T-cell (primary cell): ENCODE results near the gene CALD1. TPM values are rescaled to one million over a fixed set of nuclear protein-coding genes. Genes with fewer than 3 reads are reported as not detected.

Experiments used
- ATAC-seq, 4 experiments: fragments of 200-7000 bp in 3 of 4; fragments of 150-1000 bp in 1 of 4; cut with Tn5 transposase; replicated peaks in 1 of 4; 1 replicate in 3 of 4; 2 replicates in 1 of 4; pipeline ENCODE4 v1.10.0; 2021; ENCODE audit warnings: moderate library complexity in 3 of 4, mild to moderate bottlenecking in 2 of 4, moderate number of reproducible peaks in 1 of 4
- CTCF ChIA-PET, 2 donors: fragments of 300-600 bp; sonication (Branson Sonifier 250); formaldehyde crosslinking; loops; one replicate each; lab custom pipeline; 2022; ENCODE audit warnings: antibody characterized with exemption in 2 of 2; lab: Charles Lee
- POLR2A ChIA-PET, 2 donors: fragments of 300-600 bp; sonication (Branson Sonifier 250); formaldehyde crosslinking; loops; one replicate each; lab custom pipeline; 2022; ENCODE audit warnings: antibody characterized with exemption in 2 of 2; lab: Charles Lee
- DNase-seq, 35 experiments: peaks; one replicate each; pipeline versions ENCODE4 v3.0.0 to v3.0.0-alpha.2; 2013 to 2023
- H3K27ac ChIP-seq: one replicate; pipeline ENCODE4 v1.5.1; 2013; ENCODE audit warnings: low read length
- H3K27me3 ChIP-seq, 2 experiments: replicated peaks in 1 of 2; 1 replicate in 1 of 2; 2 replicates in 1 of 2; pipeline versions ENCODE4 v1.6.1 to v1.7.0; 2013; ENCODE audit warnings: low read length in 1 of 2, mixed read lengths in 1 of 2; ENCODE audit not compliant: control insufficient read depth in 2 of 2, insufficient read depth in 2 of 2; ENCODE audit errors: extremely low read depth in 1 of 2
- H3K36me3 ChIP-seq, 2 donors: 1 replicate in 1 of 2; 2 replicates in 1 of 2; pipeline versions ENCODE4 v1.6.1 to v1.7.0; 2013; ENCODE audit warnings: low read length in 1 of 2; ENCODE audit not compliant: control insufficient read depth in 2 of 2, insufficient read depth in 1 of 2; ENCODE audit errors: extremely low read depth in 1 of 2
- H3K4me1 ChIP-seq, 2 experiments: 1 replicate in 1 of 2; 2 replicates in 1 of 2; pipeline versions ENCODE4 v1.6.1 to v1.7.0; 2013; ENCODE audit warnings: low read length in 2 of 2, mixed read lengths in 1 of 2; ENCODE audit not compliant: insufficient read depth in 2 of 2, control insufficient read depth in 1 of 2; ENCODE audit errors: extremely low read depth in 1 of 2
- H3K4me3 ChIP-seq, 2 donors: 1 replicate in 1 of 2; 2 replicates in 1 of 2; pipeline versions ENCODE4 v1.5.1 to v1.7.0; 2013; ENCODE audit warnings: mild to moderate bottlenecking in 2 of 2, low read length in 1 of 2, moderate library complexity in 1 of 2; ENCODE audit not compliant: control insufficient read depth in 1 of 2; ENCODE audit errors: extremely low read depth in 1 of 2
- H3K9me3 ChIP-seq: 2 replicates; pipeline ENCODE4 v1.7.0; 2013
- H3K27ac Mint-ChIP-seq, 2 donors: one replicate each; pipeline ENCODE4 v1.8.0; 2020 to 2021; ENCODE audit warnings: mild to moderate bottlenecking in 2 of 2, mixed read lengths in 2 of 2
- H3K27me3 Mint-ChIP-seq, 2 donors: one replicate each; pipeline ENCODE4 v1.8.0; 2021 to 2022; ENCODE audit warnings: mixed read lengths in 2 of 2
- H3K36me3 Mint-ChIP-seq: one replicate; pipeline ENCODE4 v1.8.0; 2021; ENCODE audit warnings: mixed read lengths
- H3K4me1 Mint-ChIP-seq, 3 donors: one replicate each; pipeline ENCODE4 v1.8.0; 2020 to 2022; ENCODE audit warnings: mixed read lengths in 3 of 3, mild to moderate bottlenecking in 1 of 3
- H3K4me3 Mint-ChIP-seq, 3 donors: one replicate each; pipeline ENCODE4 v1.8.0; 2020 to 2022; ENCODE audit warnings: mild to moderate bottlenecking in 3 of 3, mixed read lengths in 3 of 3, moderate library complexity in 3 of 3
- H3K9me3 Mint-ChIP-seq, 3 donors: one replicate each; pipeline ENCODE4 v1.8.0; 2020 to 2022; ENCODE audit warnings: mixed read lengths in 3 of 3
- WGBS: methylation state at CpG from one replicate; pipeline ENCODE4 v1.1.5; 2013; ENCODE audit warnings: missing lambda C conversion rate; ENCODE audit not compliant: insufficient coverage; 5-methylcytosine and 5-hydroxymethylcytosine counted together
- total RNA-seq, 35 experiments: library from RNA in 6 of 35; stranded (reverse) in 6 of 35; fragments of 120-200 nt in 1 of 35; gene quantifications; one replicate each; pipeline versions ENCODE4 v1.2.1 to v1.2.4 and lab custom pipeline; 2013 to 2026

The CALD1 gene
- total RNA-seq, 5 donors from 2014 or later (not counting 1 experiment from before 2014, with no cell fraction given) = 0.95 to 2.4 (median 1.4) TPM; not detected in 1

GRCh38 chr7:134783294-134784069 lies 4.0 kb downstream of the CALD1 start:
- ChIA-PET CTCF (no interaction called here), POLR2A (no interaction called here)
- Histone ChIP-seq H3K4me1 (peaks cover 0 to 4% of the 10 kb centered on the region in 2 experiments), H3K27me3 (peaks cover 0 to 5% of the 10 kb centered on the region in 2 experiments), H3K9me3 (no peaks in the 10 kb centered on the region), H3K4me3 (no peak overlapping the region), H3K27ac (no peak overlapping the region), H3K36me3 (no peaks in the 10 kb centered on the region)
- ATAC-seq = no peak
- H3K36me3 Mint-ChIP-seq = no peaks in the 10 kb centered on the region
- no peak overlapping the region for H3K4me3 Mint-ChIP-seq
- no peaks in the 10 kb centered on the region for H3K27me3 Mint-ChIP-seq
- no peak for DNase-seq
- peaks cover 0 to 3% (median 1%) of the 10 kb centered on the region in 3 donors for H3K4me1 Mint-ChIP-seq
- H3K27ac Mint-ChIP-seq = no peak overlapping the region
- WGBS = 67% methylated on average over 5 of the region's 7 CpGs
- H3K9me3 Mint-ChIP-seq = no peaks in the 10 kb centered on the region

DNA sequence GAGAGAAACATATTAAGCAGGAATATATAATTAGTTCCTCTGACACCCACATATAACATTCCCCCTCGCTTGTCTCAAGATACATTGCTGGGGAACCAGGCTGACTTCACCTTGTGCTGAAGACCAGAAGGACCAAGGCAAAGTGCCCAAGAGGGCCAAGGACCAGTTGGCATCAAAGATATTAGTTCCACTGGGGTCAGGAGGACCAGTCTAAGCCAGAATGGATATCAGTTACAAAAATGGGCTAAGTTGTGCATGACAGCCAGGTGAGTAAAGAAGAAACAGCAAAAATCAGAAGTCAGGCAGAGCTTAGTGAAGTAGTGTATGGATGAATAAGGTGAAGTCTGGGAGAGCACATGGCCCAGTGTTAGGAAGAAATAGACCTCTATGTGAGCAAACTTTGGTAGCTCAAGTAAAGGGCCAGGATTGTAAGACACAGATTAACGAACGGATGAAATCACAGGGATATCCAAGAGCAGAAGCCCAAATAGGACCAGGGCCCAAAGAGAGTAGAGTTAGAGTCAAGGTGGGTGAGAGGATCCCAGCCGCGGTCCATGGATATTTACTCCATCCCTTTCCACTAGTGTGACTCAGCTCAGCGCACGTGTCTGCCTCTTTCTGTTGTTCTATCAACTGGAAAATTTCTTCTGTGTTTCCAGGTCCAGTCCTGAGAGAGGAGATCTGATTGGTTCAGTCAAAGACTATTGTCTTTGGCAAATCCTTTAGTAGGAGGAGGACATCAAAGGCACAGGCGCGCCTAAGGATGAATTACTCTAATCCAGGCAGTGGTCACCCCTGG lies 5.0 kb downstream of the CALD1 start:
- peaks cover 0 to 4% of the 10 kb centered on the region in 2 experiments for H3K4me1 ChIP-seq
- H3K27ac ChIP-seq = no peak overlapping the region
- no peak overlapping the region for H3K4me3 ChIP-seq
- Mint-ChIP-seq H3K4me1 (peaks cover 0 to 3% (median 1%) of the 10 kb centered on the region in 3 donors), H3K36me3 (no peaks in the 10 kb centered on the region), H3K9me3 (no peaks in the 10 kb centered on the region), H3K4me3 (no peak overlapping the region), H3K27me3 (no peaks in the 10 kb centered on the region), H3K27ac (no peak overlapping the region)
- CTCF ChIA-PET = interaction anchor here (1.0 to 1.3 kb wide), 2 partner anchors 34 to 35 kb away, joined by 3 to 4 read pairs; no protein-coding TSS in a partner anchor
- peaks cover 0 to 2% of the 10 kb centered on the region in 2 experiments for H3K27me3 ChIP-seq
- no peaks in the 10 kb centered on the region for H3K36me3 ChIP-seq
- DNase-seq (no peak), ATAC-seq (no peak)
- POLR2A ChIA-PET = interaction anchor here in 1 of 2 donors (0.6 kb wide), 1 partner anchor 518 kb away, joined by 3 read pairs; no protein-coding TSS in a partner anchor
- WGBS = 97% methylated on average over 3 of the region's 9 CpGs
- no peaks in the 10 kb centered on the region for H3K9me3 ChIP-seq

- Mint-ChIP-seq H3K27ac (no peak overlapping the region), H3K27me3 (no peaks in the 10 kb centered on the region), H3K4me1 (peaks cover 0 to 3% (median 1%) of the 10 kb centered on the region in 3 donors), H3K4me3 (no peak overlapping the region), H3K9me3 (no peaks in the 10 kb centered on the region), H3K36me3 (no peaks in the 10 kb centered on the region)
- Histone ChIP-seq H3K4me1 (peaks cover 0 to 4% of the 10 kb centered on the region in 2 experiments), H3K4me3 (no peak overlapping the region), H3K9me3 (no peaks in the 10 kb centered on the region), H3K27me3 (no peaks in the 10 kb centered on the region), H3K36me3 (no peaks in the 10 kb centered on the region), H3K27ac (no peak overlapping the region)
- POLR2A ChIA-PET = interaction anchor here in 1 of 2 donors (0.6 kb wide), 1 partner anchor 1683 kb away, joined by 4 read pairs; no protein-coding TSS in a partner anchor
- ATAC-seq = no peak
- CTCF ChIA-PET = interaction anchor here (1.0 to 1.3 kb wide), 2 partner anchors 35 to 36 kb away, joined by 3 to 4 read pairs; no protein-coding TSS in a partner anchor
- no peak for DNase-seq
These were observed 6.4 kb downstream of the CALD1 start for GRCh38 chr7:134785842-134786241.

DNA sequence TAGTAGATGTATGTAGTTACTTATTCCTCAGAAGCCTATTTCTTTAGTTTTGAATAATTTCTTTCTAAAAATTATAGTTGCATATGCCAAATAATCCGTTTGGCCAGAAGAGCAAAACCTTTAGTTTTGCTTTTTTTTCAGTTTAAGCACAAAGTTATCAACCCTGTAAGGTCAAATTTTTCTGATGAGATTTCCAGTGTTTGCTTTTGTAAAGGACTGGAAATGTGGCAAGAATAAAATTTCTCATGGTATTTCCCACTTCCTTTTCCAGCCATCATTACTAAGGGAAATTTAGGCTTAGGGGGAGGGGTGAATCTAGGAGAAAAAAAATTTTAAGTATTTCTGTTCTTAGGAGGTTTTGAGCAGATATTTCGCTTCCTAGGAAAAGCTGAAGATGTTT lies 7.6 kb downstream of the CALD1 start:
- no peaks in the 10 kb centered on the region for H3K9me3 ChIP-seq
- ATAC-seq = no peak
- H3K27ac ChIP-seq = no peak overlapping the region
- H3K27me3 ChIP-seq = no peaks in the 10 kb centered on the region
- no peaks in the 10 kb centered on the region for H3K4me1 ChIP-seq
- Mint-ChIP-seq H3K4me1 (peaks cover 0 to under 1% (median 0%) of the 10 kb centered on the region in 3 donors), H3K27ac (no peak overlapping the region), H3K9me3 (no peaks in the 10 kb centered on the region), H3K4me3 (no peak overlapping the region), H3K36me3 (peaks cover 4% of the 10 kb centered on the region), H3K27me3 (no peaks in the 10 kb centered on the region)
- CTCF ChIA-PET = interaction anchor here in 1 of 2 donors (0.6 kb wide), 1 partner anchor 9 kb away, joined by 4 read pairs; no protein-coding TSS in a partner anchor
- POLR2A ChIA-PET = no interaction called here
- no peaks in the 10 kb centered on the region for H3K36me3 ChIP-seq
- whole genome bisulfite sequencing = no CpG with 5 or more reads among the region's 2 CpGs
- no peak for DNase-seq
- H3K4me3 ChIP-seq = no peak overlapping the region

DNA sequence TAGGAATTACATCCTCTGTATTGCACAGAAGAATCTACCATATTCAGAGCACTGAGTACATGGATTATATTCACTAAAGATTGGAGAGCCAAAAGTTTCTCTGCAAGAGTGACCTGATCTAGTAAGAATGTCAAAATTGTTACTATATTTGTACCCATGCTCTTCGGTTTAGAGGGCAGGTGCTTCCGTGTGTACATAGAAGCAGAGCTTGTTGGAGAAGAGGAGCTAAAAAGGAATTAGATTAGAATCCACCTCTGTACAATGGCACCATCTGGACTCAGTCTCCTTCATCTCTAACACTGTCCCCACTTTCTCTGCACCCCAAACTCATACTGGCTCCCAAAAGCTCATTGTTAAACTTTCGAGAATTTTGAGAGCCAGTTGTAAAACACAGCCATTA lies 8.3 kb downstream of the CALD1 start:
- POLR2A ChIA-PET = no interaction called here

DNA sequence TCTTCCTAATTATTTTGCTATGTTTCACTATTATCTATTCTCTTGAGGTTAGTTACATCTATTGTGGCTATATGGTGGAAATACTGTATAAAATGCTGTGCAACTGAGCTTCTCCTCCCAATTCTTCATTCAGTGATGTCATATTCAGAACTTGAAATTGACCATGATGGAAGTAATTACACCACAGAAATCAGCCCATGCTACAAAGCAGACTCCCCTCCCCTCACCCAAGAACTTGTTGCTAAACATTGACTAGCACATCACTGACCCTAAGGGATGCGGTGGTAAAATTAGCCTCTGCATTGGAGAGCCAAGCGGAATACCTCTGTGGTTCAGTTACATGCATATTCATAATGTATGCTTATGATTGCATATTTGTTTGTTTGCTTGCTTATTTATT lies 8.8 kb downstream of the CALD1 start:
- ChIA-PET POLR2A (interaction anchor here in 1 of 2 donors (0.6 kb wide), 1 partner anchor 311 kb away, joined by 8 read pairs; no protein-coding TSS in a partner anchor), CTCF (interaction anchor here in 1 of 2 donors (0.6 kb wide), 1 partner anchor 305 kb away, joined by 3 read pairs; no protein-coding TSS in a partner anchor)
- DNase-seq (no peak), ATAC-seq (no peak)
- Histone ChIP-seq H3K27ac (no peak overlapping the region), H3K27me3 (no peaks in the 10 kb centered on the region), H3K4me1 (no peaks in the 10 kb centered on the region), H3K36me3 (no peaks in the 10 kb centered on the region), H3K9me3 (no peaks in the 10 kb centered on the region), H3K4me3 (no peak overlapping the region)
- H3K4me1 Mint-ChIP-seq = no peaks in the 10 kb centered on the region
- H3K27me3 Mint-ChIP-seq = no peaks in the 10 kb centered on the region
- H3K36me3 Mint-ChIP-seq = peaks cover 4% of the 10 kb centered on the region
- no peaks in the 10 kb centered on the region for H3K9me3 Mint-ChIP-seq
- no peak overlapping the region for H3K27ac Mint-ChIP-seq
- no CpG with 5 or more reads among the region's 2 CpGs for WGBS
- no peak overlapping the region for H3K4me3 Mint-ChIP-seq

More for the DNA sequence above, 8.3 kb downstream of the CALD1 start:
- DNase-seq = no peak
- no peaks in the 10 kb centered on the region for H3K9me3 Mint-ChIP-seq
- peaks cover 4% of the 10 kb centered on the region for H3K36me3 Mint-ChIP-seq
- no peaks in the 10 kb centered on the region for H3K9me3 ChIP-seq
- no peak for ATAC-seq
- WGBS = no CpG with 5 or more reads among the region's 3 CpGs
- H3K4me3 Mint-ChIP-seq = no peak overlapping the region
- no peaks in the 10 kb centered on the region for H3K4me1 Mint-ChIP-seq
- H3K27me3 Mint-ChIP-seq = no peaks in the 10 kb centered on the region
- CTCF ChIA-PET = interaction anchor here in 1 of 2 donors (0.6 kb wide), 2 partner anchors 8 to 305 kb away, joined by 3 to 4 read pairs; no protein-coding TSS in a partner anchor
- H3K4me3 ChIP-seq = no peak overlapping the region
- H3K27ac Mint-ChIP-seq = no peak overlapping the region
- H3K4me1 ChIP-seq = no peaks in the 10 kb centered on the region
- H3K27ac ChIP-seq = no peak overlapping the region
- H3K36me3 ChIP-seq = no peaks in the 10 kb centered on the region
- H3K27me3 ChIP-seq = no peaks in the 10 kb centered on the region
